NOMO-1 treated with dmso at 0.1 percent for 144 hours (cell line): ENCODE data around the gene TMUB2.
"Not testable (repeated sequence)": the region's sequence is repeated elsewhere in the genome, so short reads cannot be mapped to it uniquely, and the experiment has no call there.

ENCODE experiments used
- DNase-seq: peaks from one replicate; lab custom pipeline; 2025; ENCODE audit not compliant: unreplicated experiment; lab: John Stamatoyannopoulos, UW

The TMUB2 gene

GRCh38 chr17:44186307-44187130 lies at the start of gene TMUB2:
Gene TMUB2 (plus strand): TSS chr17:44186972. CDS start chr17:44187709, 737 bp downstream.
- DNase-seq, result peak; percentile 99

- peak; percentile 39 for DNase-seq
Measured at GRCh38 chr17:44137891-44138709, 48.7 kb upstream of the TMUB2 start.

GRCh38 chr17:44143921-44144320 lies 42.9 kb upstream of the TMUB2 start:
- DNase-seq, result not testable (repeated sequence)

- no peak for DNase-seq
Measured at GRCh38 chr17:44144966-44145739, 41.6 kb upstream of the TMUB2 start.

- DNase-seq, result no peak
Measured at GRCh38 chr17:44146375-44147346, 40.1 kb upstream of the TMUB2 start.

GRCh38 chr17:44147812-44148211 lies 39.0 kb upstream of the TMUB2 start:
- DNase-seq, result no peak

GRCh38 chr17:44149066-44149465 lies 37.7 kb upstream of the TMUB2 start:
- DNase-seq, result peak; percentile 45

- no peak for DNase-seq
Measured at GRCh38 chr17:44149750-44150329, 36.9 kb upstream of the TMUB2 start.

- DNase-seq, result no peak
Measured at GRCh38 chr17:44152875-44153274, 33.9 kb upstream of the TMUB2 start.

GRCh38 chr17:44155488-44155887 lies 31.3 kb upstream of the TMUB2 start:
- no peak for DNase-seq

- DNase-seq, result no peak
Measured at GRCh38 chr17:44159519-44160210, 27.1 kb upstream of the TMUB2 start.

- DNase-seq, result no peak
Measured at GRCh38 chr17:44164476-44164875, 22.3 kb upstream of the TMUB2 start.

GRCh38 chr17:44167181-44167861 lies 19.5 kb upstream of the TMUB2 start:
- no peak for DNase-seq

GRCh38 chr17:44170135-44170498 lies 16.7 kb upstream of the TMUB2 start:
- DNase-seq, result no peak

- no peak for DNase-seq
Measured at GRCh38 chr17:44170499-44171201, 16.1 kb upstream of the TMUB2 start, which contains the start of gene ASB16. Gene ASB16 (plus strand): TSS chr17:44170704. CDS start chr17:44170790, 86 bp downstream.

- no peak for DNase-seq
Measured at GRCh38 chr17:44171931-44172455, 14.8 kb upstream of the TMUB2 start.

GRCh38 chr17:44174427-44174826 lies 12.3 kb upstream of the TMUB2 start:
- DNase-seq, result no peak

GRCh38 chr17:44176257-44176656 lies 10.5 kb upstream of the TMUB2 start:
- DNase-seq, result no peak
